Measurements from ENCODE around the gene PDCD6IP. TPM values are rescaled to one million over a fixed set of nuclear protein-coding genes. Genes with fewer than 3 reads are reported as not detected.
A peak's percentile ranks its signal among the peaks of the same experiment; 100 is the strongest.

Gene PDCD6IP
- total and polyA plus RNA-seq, 2 of the 13 experiments (the other 11 are each of a cell fraction or from before 2014, with no cell fraction given), result 62.5 to 85.6 TPM

DNA sequence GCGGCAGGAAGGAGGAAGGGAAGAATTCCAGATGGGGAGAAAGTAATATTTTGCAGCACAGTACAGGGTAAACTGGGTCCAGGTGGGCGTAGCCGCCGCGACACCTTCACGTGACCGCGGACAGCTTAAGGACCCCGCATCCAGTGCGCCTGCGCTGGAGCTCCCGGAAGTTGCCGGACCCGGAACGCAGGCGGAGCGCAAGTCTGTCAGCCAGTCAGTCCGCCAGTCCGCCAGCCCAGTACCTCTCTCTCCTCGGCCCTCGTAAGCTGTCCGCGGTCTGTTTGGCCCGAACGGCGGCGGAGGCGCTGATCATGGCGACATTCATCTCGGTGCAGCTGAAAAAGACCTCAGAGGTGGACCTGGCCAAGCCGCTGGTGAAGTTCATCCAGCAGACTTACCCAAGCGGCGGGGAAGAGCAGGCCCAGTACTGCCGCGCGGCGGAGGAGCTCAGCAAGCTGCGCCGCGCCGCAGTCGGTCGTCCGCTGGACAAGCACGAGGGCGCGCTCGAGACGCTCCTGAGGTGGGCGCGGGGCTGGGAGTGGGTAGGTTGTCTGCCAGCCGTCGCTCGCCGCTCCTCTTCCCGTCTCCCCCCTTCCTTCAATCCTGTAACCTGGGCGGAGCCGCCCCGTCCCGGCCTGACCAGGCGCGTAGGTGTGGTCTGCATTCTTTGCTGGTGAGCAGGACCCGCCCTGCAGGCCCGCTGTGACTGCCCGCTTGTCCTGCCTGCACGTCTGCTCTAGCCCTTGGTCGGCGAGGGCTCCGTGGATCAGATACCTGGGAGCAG lies at the start of gene PDCD6IP (continued):
- TF ChIP-seq, protein P1, sequence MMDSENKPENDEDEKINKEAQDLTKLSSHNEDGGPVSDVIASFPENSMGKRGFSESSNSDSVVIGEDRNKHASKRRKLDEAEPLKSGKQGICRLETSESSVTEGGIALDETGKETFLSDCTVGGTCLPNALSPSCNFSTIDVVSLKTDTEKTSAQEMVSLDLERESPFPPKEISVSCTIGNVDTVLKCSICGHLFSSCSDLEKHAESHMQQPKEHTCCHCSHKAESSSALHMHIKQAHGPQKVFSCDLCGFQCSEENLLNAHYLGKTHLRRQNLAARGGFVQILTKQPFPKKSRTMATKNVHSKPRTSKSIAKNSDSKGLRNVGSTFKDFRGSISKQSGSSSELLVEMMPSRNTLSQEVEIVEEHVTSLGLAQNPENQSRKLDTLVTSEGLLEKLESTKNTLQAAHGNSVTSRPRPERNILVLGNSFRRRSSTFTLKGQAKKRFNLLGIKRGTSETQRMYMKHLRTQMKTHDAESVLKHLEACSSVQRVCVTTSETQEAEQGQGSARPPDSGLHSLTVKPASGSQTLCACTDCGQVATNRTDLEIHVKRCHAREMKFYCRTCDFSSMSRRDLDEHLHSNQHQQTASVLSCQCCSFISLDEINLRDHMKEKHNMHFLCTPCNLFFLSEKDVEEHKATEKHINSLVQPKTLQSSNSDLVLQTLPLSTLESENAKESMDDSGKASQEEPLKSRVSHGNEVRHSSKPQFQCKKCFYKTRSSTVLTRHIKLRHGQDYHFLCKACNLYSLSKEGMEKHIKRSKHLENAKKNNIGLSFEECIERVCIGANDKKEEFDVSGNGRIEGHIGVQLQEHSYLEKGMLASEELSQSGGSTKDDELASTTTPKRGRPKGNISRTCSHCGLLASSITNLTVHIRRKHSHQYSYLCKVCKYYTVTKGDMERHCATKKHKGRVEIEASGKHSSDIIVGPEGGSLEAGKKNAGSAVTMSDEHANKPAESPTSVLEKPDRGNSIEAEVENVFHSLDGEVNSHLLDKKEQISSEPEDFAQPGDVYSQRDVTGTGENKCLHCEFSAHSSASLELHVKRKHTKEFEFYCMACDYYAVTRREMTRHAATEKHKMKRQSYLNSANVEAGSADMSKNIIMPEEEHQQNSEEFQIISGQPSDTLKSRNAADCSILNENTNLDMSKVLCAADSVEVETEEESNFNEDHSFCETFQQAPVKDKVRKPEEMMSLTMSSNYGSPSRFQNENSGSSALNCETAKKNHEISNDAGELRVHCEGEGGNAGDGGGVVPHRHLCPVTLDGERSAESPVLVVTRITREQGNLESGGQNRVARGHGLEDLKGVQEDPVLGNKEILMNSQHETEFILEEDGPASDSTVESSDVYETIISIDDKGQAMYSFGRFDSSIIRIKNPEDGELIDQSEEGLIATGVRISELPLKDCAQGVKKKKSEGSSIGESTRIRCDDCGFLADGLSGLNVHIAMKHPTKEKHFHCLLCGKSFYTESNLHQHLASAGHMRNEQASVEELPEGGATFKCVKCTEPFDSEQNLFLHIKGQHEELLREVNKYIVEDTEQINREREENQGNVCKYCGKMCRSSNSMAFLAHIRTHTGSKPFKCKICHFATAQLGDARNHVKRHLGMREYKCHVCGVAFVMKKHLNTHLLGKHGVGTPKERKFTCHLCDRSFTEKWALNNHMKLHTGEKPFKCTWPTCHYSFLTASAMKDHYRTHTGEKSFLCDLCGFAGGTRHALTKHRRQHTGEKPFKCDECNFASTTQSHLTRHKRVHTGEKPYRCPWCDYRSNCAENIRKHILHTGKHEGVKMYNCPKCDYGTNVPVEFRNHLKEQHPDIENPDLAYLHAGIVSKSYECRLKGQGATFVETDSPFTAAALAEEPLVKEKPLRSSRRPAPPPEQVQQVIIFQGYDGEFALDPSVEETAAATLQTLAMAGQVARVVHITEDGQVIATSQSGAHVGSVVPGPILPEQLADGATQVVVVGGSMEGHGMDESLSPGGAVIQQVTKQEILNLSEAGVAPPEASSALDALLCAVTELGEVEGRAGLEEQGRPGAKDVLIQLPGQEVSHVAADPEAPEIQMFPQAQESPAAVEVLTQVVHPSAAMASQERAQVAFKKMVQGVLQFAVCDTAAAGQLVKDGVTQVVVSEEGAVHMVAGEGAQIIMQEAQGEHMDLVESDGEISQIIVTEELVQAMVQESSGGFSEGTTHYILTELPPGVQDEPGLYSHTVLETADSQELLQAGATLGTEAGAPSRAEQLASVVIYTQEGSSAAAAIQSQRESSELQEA (CRISPR knock-in tag; IDR thresholded peaks at IDR 0.05; ENCODE audit: not compliant biosample characterization), result no peak
- TF ChIP-seq ZNF274 (CRISPR knock-in tag; IDR thresholded peaks at IDR 0.05), result peak; percentile 21; the same call in 1 of the 2 replicates
- TF ChIP-seq, protein P2, sequence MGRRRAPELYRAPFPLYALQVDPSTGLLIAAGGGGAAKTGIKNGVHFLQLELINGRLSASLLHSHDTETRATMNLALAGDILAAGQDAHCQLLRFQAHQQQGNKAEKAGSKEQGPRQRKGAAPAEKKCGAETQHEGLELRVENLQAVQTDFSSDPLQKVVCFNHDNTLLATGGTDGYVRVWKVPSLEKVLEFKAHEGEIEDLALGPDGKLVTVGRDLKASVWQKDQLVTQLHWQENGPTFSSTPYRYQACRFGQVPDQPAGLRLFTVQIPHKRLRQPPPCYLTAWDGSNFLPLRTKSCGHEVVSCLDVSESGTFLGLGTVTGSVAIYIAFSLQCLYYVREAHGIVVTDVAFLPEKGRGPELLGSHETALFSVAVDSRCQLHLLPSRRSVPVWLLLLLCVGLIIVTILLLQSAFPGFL (CRISPR knock-in tag; IDR thresholded peaks at IDR 0.05), result no peak
- peak; percentile 96 for TF ChIP-seq ZNF501 (CRISPR knock-in tag; IDR thresholded peaks at IDR 0.05)
- TF ChIP-seq EHMT2 (IDR thresholded peaks at IDR 0.05; ENCODE audit: borderline replicate concordance, low read depth, low read length), result no peak
- TF ChIP-seq CEBPG (CRISPR knock-in tag; IDR thresholded peaks at IDR 0.05), result no peak; the same call in 1 of the 2 replicates
- TF ChIP-seq KDM6A (CRISPR knock-in tag; IDR thresholded peaks at IDR 0.05; ENCODE audit: low read depth), result no peak
- peak; percentile 97 for TF ChIP-seq ZFY (CRISPR knock-in tag; IDR thresholded peaks at IDR 0.05)
- no peak for TF ChIP-seq ZNF251 (CRISPR knock-in tag; IDR thresholded peaks at IDR 0.05)
- TF ChIP-seq ARNT (IDR thresholded peaks at IDR 0.05), result no peak
- peak; percentile 85; the same call in 1 of the 2 replicates for TF ChIP-seq BORCS8-MEF2B (CRISPR knock-in tag; IDR thresholded peaks at IDR 0.05)
- TF ChIP-seq U2AF2 (IDR thresholded peaks at IDR 0.05; ENCODE audit: low read depth, low read length), result 0 out of 2 replicates have a peak, but pooled peaks have one; percentile 76
- TF ChIP-seq ZNF230 (CRISPR knock-in tag; IDR thresholded peaks at IDR 0.05), result peak; percentile 83
- TF ChIP-seq FIP1L1 (IDR thresholded peaks at IDR 0.05; ENCODE audit: borderline replicate concordance, insufficient read depth, low read depth, low read length), result peak; percentile 40; the same call in 1 of the 2 replicates
- 0 out of 2 replicates have a peak, but pooled peaks have one; percentile 49 for TF ChIP-seq ZNF841 (CRISPR knock-in tag; IDR thresholded peaks at IDR 0.05; ENCODE audit: borderline replicate concordance)
